SK-N-MC (cell line): ENCODE measurements around the gene LITAF.
"Not testable (repeated sequence)": the region's sequence is repeated elsewhere in the genome, so short reads cannot be mapped to it uniquely, and the experiment has no call there.

Experiments
- DNase-seq: peaks from one replicate; pipeline ENCODE4 v3.0.0-alpha.2; 2011; ENCODE audit warnings: low read depth, low spot score
- H3K27ac ChIP-seq: fragments of 200-600 bp; sonication (generic); 2 replicates; pipeline ENCODE4 v1.5.1; 2016; ENCODE audit warnings: mixed run types
- H3K36me3 ChIP-seq: fragments of 200-600 bp; sonication (generic); 2 replicates; pipeline ENCODE4 v1.6.1; 2017; ENCODE audit warnings: antibody characterized with exemption, low read length, mixed read lengths; ENCODE audit not compliant: insufficient read depth
- H3K4me3 ChIP-seq: fragments of 200-600 bp; sonication (generic); 2 replicates; pipeline ENCODE4 v1.5.1; 2016
- H3K9ac ChIP-seq: fragments of 200-600 bp; sonication (generic); 2 replicates; pipeline ENCODE4 v1.8.0; 2017; ENCODE audit warnings: mixed run types, mixed read lengths; ENCODE audit not compliant: insufficient read length
- H3K9me3 ChIP-seq: fragments of 200-600 bp; sonication (generic); 2 replicates; pipeline ENCODE4 v1.6.1; 2017; ENCODE audit warnings: low read depth, mild to moderate bottlenecking, antibody characterized with exemption, low read length, moderate library complexity, mixed read lengths
- EZH2 ChIP-seq: fragments of 200-600 bp; sonication (generic); IDR thresholded peaks from one replicate; pipeline ENCODE4 v1.6.1; 2017; ENCODE audit warnings: antibody characterized with exemption
- FOXP2 ChIP-seq: optimal IDR thresholded peaks from 2 replicates; pipeline ENCODE3; 2011; ENCODE audit warnings: mild to moderate bottlenecking, moderate library complexity; ENCODE audit not compliant: insufficient read depth; ENCODE audit errors: extremely low read length, control extremely low read depth
- POLR2AphosphoS5 ChIP-seq: IDR thresholded peaks from 2 replicates; pipeline ENCODE4 v1.6.1; 2012; ENCODE audit warnings: mild to moderate bottlenecking, low read depth, low read length, borderline replicate concordance

Gene LITAF

DNA sequence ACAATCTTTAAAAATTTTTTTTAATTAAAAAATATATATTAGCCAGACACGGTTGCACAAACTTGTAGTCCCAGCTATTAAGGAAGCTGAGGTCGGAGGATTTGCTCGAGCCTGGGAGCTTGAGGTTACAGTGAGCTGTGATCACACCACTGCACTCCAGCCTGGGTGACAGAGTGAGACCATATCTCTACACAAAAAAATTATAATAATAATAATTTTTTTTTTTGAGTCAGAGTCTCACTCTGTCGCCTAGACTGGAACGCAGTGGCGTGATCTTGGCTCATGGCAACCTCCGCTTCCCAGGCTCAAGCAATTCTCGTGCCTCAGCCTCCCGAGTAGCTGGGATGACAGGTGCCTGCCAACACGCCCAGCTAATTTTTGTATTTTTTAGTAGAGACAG is 23.8 kb downstream of the LITAF start:
- no peaks in the 10 kb centered on the region for H3K9me3 ChIP-seq
- no peak overlapping the region for H3K4me3 ChIP-seq
- no peak overlapping the region for H3K27ac ChIP-seq
- TF ChIP-seq FOXP2 (no peak), POLR2AphosphoS5 (no peak), EZH2 (no peak)
- H3K36me3 ChIP-seq, result no peaks in the 10 kb centered on the region
- H3K9ac ChIP-seq, result no peak overlapping the region
- DNase-seq, result no peak

DNA sequence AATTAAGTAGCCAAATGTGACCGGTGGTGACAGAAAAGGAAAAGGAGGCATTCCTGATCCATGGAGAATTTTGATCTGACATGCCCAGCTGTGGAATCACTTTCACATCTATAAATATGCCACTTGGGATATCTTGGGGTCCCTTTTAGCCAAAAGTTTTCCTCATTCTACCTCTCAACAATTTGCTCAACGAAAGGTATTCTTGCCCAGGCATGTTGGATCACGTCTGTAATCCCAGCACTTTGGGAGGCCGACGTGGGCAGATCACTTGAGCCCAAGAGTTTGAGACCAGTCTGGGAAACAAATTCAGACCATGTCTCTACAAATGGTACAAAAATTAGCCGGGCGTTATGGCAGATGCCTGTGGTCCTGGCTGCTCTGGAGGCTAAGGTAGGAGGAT is 24.3 kb downstream of the LITAF start:
- H3K4me3 ChIP-seq, result no peak overlapping the region
- TF ChIP-seq EZH2, result no peak
- no peak for TF ChIP-seq POLR2AphosphoS5
- TF ChIP-seq FOXP2, result no peak
- no peaks in the 10 kb centered on the region for H3K36me3 ChIP-seq
- no peak overlapping the region for H3K9ac ChIP-seq
- no peaks in the 10 kb centered on the region for H3K9me3 ChIP-seq
- DNase-seq, result no peak
- no peak overlapping the region for H3K27ac ChIP-seq

DNA sequence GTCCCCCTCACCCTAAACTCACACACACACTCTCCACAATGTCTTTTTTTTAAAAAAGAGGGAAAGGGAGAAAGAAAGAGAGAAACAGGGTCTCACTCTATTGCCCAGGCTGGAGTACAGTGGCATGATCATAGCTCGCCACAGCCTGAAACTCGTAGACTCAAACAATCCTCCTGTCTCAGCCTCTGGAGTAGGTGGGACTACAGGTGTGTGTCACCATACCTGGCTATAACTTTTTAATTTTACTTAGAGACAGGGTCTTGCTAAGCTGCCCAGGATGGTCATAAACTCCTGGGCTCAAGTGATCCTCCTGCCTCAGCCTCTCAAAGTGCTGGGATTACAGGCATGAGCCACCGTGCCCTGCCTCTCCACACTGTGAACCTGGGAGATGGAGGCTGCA is 24.9 kb downstream of the LITAF start:
- DNase-seq, result no peak
- Histone ChIP-seq H3K9ac (no peak overlapping the region), H3K27ac (peak overlapping the region; percentile 96), H3K36me3 (no peaks in the 10 kb centered on the region), H3K4me3 (peak overlapping the region; percentile 71), H3K9me3 (no peaks in the 10 kb centered on the region)
- TF ChIP-seq POLR2AphosphoS5, result no peak
- no peak for TF ChIP-seq FOXP2
- no peak for TF ChIP-seq EZH2

DNA sequence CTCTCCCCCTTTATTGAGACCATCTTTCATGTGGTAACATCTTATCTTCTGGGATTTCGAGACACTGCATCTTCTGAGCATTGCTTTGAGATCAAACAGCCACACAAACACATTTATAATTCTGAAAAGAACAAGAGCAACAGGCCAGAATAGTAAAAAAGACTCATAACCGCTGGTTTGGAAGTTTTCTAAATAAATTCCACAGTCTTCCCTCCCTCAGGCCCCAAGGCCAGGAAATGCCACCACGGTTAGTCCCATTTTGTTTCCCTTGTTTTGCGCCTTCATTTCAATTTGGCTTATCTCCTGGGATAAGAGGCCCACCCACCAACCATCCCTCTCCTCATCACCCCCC is 25.3 kb downstream of the LITAF start:
- Histone ChIP-seq H3K4me3 (peak overlapping the region; percentile 71), H3K9ac (peak overlapping the region; percentile 67), H3K9me3 (no peaks in the 10 kb centered on the region), H3K36me3 (peaks cover 1% of the 10 kb centered on the region; the same call in 1 of the 2 replicates), H3K27ac (peak overlapping the region; percentile 96)
- no peak for DNase-seq
- TF ChIP-seq FOXP2 (no peak), EZH2 (no peak), POLR2AphosphoS5 (no peak)

DNA sequence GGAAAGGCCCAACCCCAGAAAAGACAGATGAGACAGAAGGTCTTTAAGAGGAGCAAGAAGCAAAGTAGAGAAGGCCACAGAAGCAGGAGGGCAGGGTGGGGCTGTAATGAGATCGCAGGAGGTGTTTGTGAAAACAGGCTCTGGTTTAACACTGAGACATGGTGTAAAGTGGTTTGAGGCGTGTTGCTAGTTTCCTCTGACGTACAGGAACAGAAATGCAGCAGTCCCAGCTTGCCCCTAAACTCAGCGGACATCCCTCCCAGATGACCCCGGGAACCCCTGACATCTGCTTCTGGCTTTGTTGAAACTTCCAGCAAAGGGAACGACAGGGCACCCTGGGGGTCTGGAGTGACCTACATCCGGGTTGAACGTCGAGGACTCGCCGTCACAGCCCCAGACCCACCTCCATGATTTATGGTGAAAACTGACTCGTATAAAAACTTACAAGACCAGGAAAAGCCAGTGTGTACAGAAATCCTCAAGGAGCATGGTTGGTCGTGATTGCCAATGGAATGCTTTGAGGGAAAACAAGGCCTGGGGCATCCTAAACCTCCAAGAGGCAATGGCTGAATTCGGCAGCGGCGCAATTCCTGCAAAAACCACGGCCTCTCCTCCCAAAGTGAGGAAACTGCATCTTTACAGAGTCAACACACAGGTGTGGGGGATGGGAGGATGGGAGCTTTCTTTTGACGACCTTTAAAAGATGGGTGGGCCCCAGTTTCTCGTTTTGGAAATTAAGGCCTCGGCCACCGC is 25.8 kb downstream of the LITAF start:
- H3K27ac ChIP-seq, result peak overlapping the region; percentile 96
- no peak for TF ChIP-seq FOXP2
- TF ChIP-seq EZH2, result no peak
- TF ChIP-seq POLR2AphosphoS5, result no peak
- peaks cover 7% of the 10 kb centered on the region; the same call in 1 of the 2 replicates for H3K36me3 ChIP-seq
- peaks cover 2% of the 10 kb centered on the region; the same call in 1 of the 2 replicates for H3K9me3 ChIP-seq
- no peak for DNase-seq
- peak overlapping the region; percentile 67 for H3K9ac ChIP-seq
- H3K4me3 ChIP-seq, result peak overlapping the region; percentile 71

DNA sequence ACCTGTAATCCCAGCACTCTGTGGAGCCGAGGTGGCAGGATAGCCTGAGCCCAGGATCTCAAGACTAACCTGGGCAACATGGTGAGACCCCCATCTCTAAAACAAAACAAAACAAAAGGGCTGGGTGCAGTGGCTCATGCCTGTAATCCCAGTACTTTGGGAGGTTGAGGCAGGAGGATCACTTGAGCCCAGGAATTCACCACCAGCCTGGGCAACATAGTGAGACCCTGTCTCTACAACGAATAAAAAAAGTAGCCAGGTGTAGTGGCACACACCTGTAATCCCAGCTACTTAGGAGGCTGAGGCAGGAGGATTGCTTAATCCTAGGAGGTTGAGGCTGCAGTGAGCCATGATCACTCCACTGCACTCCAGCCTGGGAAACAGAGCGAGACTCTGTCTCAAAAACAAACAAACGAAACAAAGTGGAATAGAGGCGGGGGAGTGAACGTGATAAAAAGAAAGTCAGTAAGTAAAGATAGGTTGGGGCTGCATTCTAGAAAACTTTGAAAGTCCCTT is 28.4 kb downstream of the LITAF start:
- not testable (repeated sequence) for H3K27ac ChIP-seq, H3K36me3 ChIP-seq, H3K9me3 ChIP-seq, DNase-seq, H3K4me3 ChIP-seq, H3K9ac ChIP-seq

DNA sequence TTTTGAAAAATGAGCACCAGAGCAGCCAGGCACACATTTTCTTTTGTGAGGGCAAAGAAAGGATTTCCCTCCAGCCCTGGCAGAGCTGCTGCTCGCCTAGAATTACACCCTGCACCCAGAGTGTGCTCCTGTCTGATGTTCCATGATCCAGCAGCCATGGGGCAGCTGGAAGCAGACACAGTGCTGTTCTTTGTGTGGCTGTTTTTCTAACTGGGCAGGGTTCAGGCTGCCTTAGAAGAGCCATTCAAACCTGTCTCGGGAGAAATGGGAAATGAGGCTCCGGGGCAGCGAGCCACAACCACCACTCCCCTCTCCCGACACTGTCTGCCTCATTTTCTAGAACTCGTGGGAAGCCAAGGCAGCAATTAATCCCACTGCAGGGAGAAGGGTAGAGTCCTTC is 28.9 kb downstream of the LITAF start:
- Histone ChIP-seq H3K4me3 (no peak overlapping the region), H3K36me3 (peaks cover 10% of the 10 kb centered on the region; the same call in 1 of the 2 replicates), H3K9ac (no peak overlapping the region), H3K27ac (no peak overlapping the region), H3K9me3 (peaks cover 5% of the 10 kb centered on the region; the same call in 1 of the 2 replicates)
- DNase-seq, result no peak
- no peak for TF ChIP-seq EZH2
- TF ChIP-seq POLR2AphosphoS5, result no peak
- TF ChIP-seq FOXP2, result no peak

DNA sequence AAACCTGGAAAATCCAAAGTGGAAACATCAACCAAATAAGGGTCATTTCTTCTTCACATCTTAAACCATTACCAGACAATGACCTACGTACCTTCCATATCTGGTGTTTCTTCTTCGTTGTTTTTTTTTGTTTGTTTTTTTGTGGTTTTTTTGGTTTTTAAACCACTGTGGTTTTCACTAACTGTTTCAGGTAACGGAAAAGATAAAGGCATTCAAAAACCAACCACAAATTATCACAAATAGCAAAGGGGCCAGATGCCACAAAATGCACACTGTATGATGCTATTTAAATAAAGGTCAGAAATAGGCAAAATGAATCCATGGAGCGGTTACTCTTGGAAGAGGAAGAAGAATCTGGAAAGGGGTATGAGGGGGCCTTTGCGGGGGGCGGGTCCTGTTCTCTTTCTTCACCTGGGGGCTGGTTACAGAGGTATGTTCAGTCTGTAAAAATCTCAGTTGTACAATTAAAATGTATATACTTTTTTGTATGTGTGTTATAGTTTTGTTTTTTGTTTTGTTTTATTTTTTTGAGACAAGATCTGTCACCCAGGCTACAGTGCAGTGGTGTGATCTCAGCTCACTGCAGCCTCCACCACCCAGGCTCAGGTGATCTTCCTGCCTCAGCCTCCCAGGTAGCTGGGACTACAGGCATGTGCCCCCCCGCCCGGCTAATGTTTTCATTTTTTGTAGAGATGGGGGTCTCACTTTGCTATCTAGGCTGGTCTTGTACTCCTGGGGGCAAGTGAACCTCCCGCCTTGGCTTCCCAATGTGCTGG is 29.6 kb downstream of the LITAF start:
- no peak for DNase-seq
- Histone ChIP-seq H3K36me3 (peaks cover 10% of the 10 kb centered on the region; the same call in 1 of the 2 replicates), H3K9ac (no peak overlapping the region), H3K27ac (no peak overlapping the region), H3K4me3 (no peak overlapping the region), H3K9me3 (peaks cover 5% of the 10 kb centered on the region; the same call in 1 of the 2 replicates)
- TF ChIP-seq POLR2AphosphoS5 (no peak), EZH2 (no peak), FOXP2 (no peak)

DNA sequence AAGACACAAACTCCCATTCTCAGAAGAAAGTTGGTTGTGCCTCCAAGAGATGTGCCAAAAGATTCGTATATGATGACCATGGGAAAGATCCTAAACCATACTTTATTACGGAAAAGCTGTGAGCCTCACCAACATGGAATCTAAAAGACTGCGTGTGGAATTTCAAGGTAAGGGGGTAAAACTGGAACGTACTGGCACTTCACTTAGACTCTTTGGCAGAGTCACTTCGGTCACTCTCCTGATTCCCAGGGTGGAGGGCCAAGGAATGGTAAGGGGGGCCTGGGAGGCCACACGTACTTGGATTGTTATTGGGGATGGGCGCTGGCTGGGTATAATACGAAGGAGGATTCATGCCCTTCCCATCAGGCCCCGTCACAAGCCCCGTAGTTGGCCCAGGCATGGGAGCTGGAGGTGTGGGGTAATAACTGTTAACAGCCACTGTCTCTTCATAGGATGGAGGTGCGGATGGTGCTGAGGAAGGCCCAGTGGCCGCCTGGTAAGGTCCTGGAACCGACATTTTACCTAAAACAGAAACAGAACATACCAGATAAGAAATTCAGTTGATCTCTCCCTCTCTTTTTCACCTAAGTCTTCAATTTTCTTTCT is 30.4 kb downstream of the LITAF start:
- peaks cover 10% of the 10 kb centered on the region; the same call in 1 of the 2 replicates for H3K36me3 ChIP-seq
- no peak for TF ChIP-seq POLR2AphosphoS5
- no peak for TF ChIP-seq FOXP2
- TF ChIP-seq EZH2, result no peak
- H3K9me3 ChIP-seq, result peaks cover 5% of the 10 kb centered on the region; the same call in 1 of the 2 replicates
- no peak overlapping the region for H3K4me3 ChIP-seq
- H3K9ac ChIP-seq, result no peak overlapping the region
- DNase-seq, result no peak
- H3K27ac ChIP-seq, result no peak overlapping the region
